Uterus (tissue), 4 donors: ENCODE results near the gene MORN3. TPM values are rescaled to one million over a fixed set of nuclear protein-coding genes. Genes with fewer than 3 reads are reported as not detected.
"Not testable (repeated sequence)": the region's sequence is repeated elsewhere in the genome, so short reads cannot be mapped to it uniquely, and the experiment has no call there.

Experiments
- DNase-seq, 2 donors: peaks; one replicate each; pipeline ENCODE4 v3.0.0-alpha.2; 2019 to 2020
- H3K27ac ChIP-seq, 2 donors: fragments of 200-600 bp; sonication (generic); 1 replicate in 1 of 2; 2 replicates in 1 of 2; pipeline ENCODE4 v1.5.1; 2016 to 2018
- H3K27me3 ChIP-seq, 2 donors: fragments of 200-600 bp; sonication (generic); one replicate each; pipeline ENCODE4 v1.5.1; 2018 to 2019; ENCODE audit warnings: control low read depth in 1 of 2
- H3K36me3 ChIP-seq, 2 donors: fragments of 200-600 bp; sonication (generic); one replicate each; pipeline ENCODE4 v1.5.1; 2019; ENCODE audit warnings: control low read depth in 1 of 2
- H3K4me1 ChIP-seq, 2 donors: fragments of 200-600 bp; sonication (generic); one replicate each; pipeline ENCODE4 v1.5.1; 2018 to 2019; ENCODE audit warnings: control low read depth in 1 of 2
- H3K4me3 ChIP-seq, 2 donors: fragments of 200-600 bp; sonication (generic); 1 replicate in 1 of 2; 2 replicates in 1 of 2; pipeline ENCODE4 v1.5.1; 2018 to 2019; ENCODE audit warnings: mild to moderate bottlenecking in 1 of 2
- H3K9me3 ChIP-seq, 2 donors: fragments of 200-600 bp; sonication (generic); one replicate each; pipeline ENCODE4 v1.5.1; 2019; ENCODE audit warnings: control low read depth in 1 of 2
- CTCF ChIP-seq, 4 experiments: fragments of 200-600 bp in 2 of 4; fragments of 450-650 bp in 2 of 4; sonication (generic) in 2 of 4; IDR thresholded peaks; one replicate each; pipeline ENCODE4 v1.5.1; 2016 to 2019; ENCODE audit warnings: antibody characterized with exemption in 4 of 4, mild to moderate bottlenecking in 2 of 4, moderate library complexity in 1 of 4
- POLR2A ChIP-seq, 2 donors: fragments of 450-650 bp; IDR thresholded peaks; one replicate each; pipeline ENCODE4 v1.6.1; 2016; ENCODE audit warnings: antibody characterized with exemption in 2 of 2, mild to moderate bottlenecking in 1 of 2, moderate library complexity in 1 of 2
- intact Hi-C: fragments of 100-400 bp; cut with DNase I; formaldehyde crosslinking; loops from one replicate; pipeline ENCODE4 v1.15.1; 2023; ENCODE audit warnings: low total_unique reads
- total RNA-seq, 4 donors: library from RNA; depleted of rRNA in 3 of 4; stranded (reverse); fragments of >200 nt in 3 of 4; gene quantifications; one replicate each; pipeline versions ENCODE4 v1.1.0 to v1.2.4, GENCODE V29; 2014 to 2023
- donor health status: DM: yes; HTN: yes; CAD: no.

Gene MORN3
- total RNA-seq, 4 donors from 2014 or later: 0.27 to 1.9 TPM; not detected in 2

DNA sequence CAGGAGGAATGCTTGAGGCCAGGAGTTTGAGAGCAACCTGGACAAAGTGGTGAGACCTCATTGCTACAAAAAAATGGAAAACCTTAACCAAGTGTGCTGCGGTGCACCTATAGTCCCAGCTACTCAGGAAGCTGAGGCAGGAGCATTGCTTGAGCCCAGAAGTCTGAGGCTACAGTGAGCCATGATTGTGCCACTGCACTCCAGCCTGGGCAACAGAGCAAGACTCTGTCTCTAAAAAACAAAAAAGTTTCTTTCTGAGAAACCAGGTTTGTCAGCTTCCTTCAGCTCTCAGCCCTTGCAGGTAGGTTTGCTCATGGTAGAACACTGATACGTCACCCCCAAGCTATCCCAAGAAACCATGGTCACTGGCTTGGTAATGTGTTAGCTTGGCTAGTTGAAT lies 20.0 kb upstream of the MORN3 start:
- Histone ChIP-seq H3K4me3 (no peak overlapping the region), H3K36me3 (no peaks in the 10 kb centered on the region), H3K27me3 (no peaks in the 10 kb centered on the region), H3K9me3 (no peaks in the 10 kb centered on the region), H3K27ac (no peak overlapping the region), H3K4me1 (no peaks in the 10 kb centered on the region)
- no peak for DNase-seq
- intact Hi-C loops: loop anchor here (10.0 kb wide), 1 partner anchor 135 kb away; no protein-coding TSS in a partner anchor
- no peak for TF ChIP-seq POLR2A (IDR thresholded peaks at IDR 0.05)
- no peak for TF ChIP-seq CTCF (IDR thresholded peaks at IDR 0.05)

GRCh38 chr12:121688966-121689365 lies 19.5 kb upstream of the MORN3 start:
- intact Hi-C loops: loop anchor here (10.0 kb wide), 1 partner anchor 134 kb away; no protein-coding TSS in a partner anchor
- no peak overlapping the region for H3K27ac ChIP-seq
- no peak overlapping the region for H3K4me3 ChIP-seq
- TF ChIP-seq CTCF (IDR thresholded peaks at IDR 0.05) (no peak), POLR2A (IDR thresholded peaks at IDR 0.05) (no peak)
- no peaks in the 10 kb centered on the region for H3K4me1 ChIP-seq
- no peaks in the 10 kb centered on the region for H3K36me3 ChIP-seq
- no peak for DNase-seq
- no peaks in the 10 kb centered on the region for H3K9me3 ChIP-seq
- H3K27me3 ChIP-seq: no peaks in the 10 kb centered on the region

GRCh38 chr12:121679661-121680197 lies 10.3 kb upstream of the MORN3 start:
- intact Hi-C loops: loop anchor here (10.0 kb wide), 1 partner anchor 125 kb away; no protein-coding TSS in a partner anchor
- H3K4me3 ChIP-seq, H3K27ac ChIP-seq, H3K4me1 ChIP-seq, DNase-seq, H3K27me3 ChIP-seq, H3K36me3 ChIP-seq, H3K9me3 ChIP-seq: not testable (repeated sequence)

DNA sequence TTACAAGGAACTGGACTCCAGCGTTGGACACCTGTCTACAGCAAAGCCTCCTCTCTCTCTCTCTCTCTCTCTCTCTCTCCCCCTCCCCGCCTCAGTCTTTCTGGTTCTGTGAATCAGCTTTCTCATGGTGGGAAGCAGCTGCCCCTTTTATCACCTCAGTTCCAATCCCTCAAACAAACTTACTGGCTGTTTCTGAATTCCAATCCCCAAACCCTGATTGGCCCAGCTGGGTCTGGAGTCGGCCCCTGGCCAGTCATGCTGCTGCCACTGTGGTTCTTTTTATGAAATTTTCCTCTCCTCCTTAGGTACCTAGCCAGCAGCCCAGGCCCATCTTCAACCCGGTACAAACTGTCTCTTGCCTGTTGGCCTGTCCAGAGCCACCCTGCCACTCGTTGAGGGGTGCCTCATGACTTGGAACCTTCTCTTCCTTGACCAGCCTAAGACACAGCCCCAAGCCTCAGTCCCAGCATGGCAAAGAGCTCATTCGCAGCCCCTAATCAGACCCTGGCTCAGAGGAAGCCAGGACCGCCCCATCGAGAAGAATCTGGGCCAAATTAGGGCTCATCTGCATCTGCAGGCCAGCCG lies 9.4 kb upstream of the MORN3 start:
- no peak for DNase-seq
- no peak overlapping the region for H3K27ac ChIP-seq
- no peak overlapping the region for H3K4me3 ChIP-seq
- H3K9me3 ChIP-seq: no peaks in the 10 kb centered on the region
- TF ChIP-seq POLR2A (IDR thresholded peaks at IDR 0.05) (no peak), CTCF (IDR thresholded peaks at IDR 0.05) (no peak)
- H3K27me3 ChIP-seq: no peaks in the 10 kb centered on the region
- intact Hi-C loops: no loop called here
- H3K36me3 ChIP-seq: no peaks in the 10 kb centered on the region
- H3K4me1 ChIP-seq: no peaks in the 10 kb centered on the region

GRCh38 chr12:121678305-121678704 lies 8.9 kb upstream of the MORN3 start:
- intact Hi-C loops: no loop called here
- Histone ChIP-seq H3K9me3 (no peaks in the 10 kb centered on the region), H3K4me1 (no peaks in the 10 kb centered on the region), H3K27ac (no peak overlapping the region), H3K4me3 (no peak overlapping the region), H3K27me3 (no peaks in the 10 kb centered on the region), H3K36me3 (no peaks in the 10 kb centered on the region)
- no peak for TF ChIP-seq POLR2A (IDR thresholded peaks at IDR 0.05)
- TF ChIP-seq CTCF (IDR thresholded peaks at IDR 0.05): no peak
- no peak for DNase-seq
